Fibroblast of villous mesenchyme (primary cell): ENCODE results near the gene CPSF3. TPM values are rescaled to one million over a fixed set of nuclear protein-coding genes. Genes with fewer than 3 reads are reported as not detected.

ENCODE experiments used
- DNase-seq: peaks from one replicate; pipeline ENCODE4 v3.0.0-alpha.2; 2010; ENCODE audit warnings: low read depth
- H3K4me3 ChIP-seq: 2 replicates; pipeline ENCODE4 v1.5.1; 2011; ENCODE audit warnings: low read depth, mild to moderate bottlenecking, low read length
- total RNA-seq: library from RNA; depleted of rRNA; stranded (reverse); fragments of >200 nt; gene quantifications from 2 replicates; pipeline ENCODE4 v1.2.3, GENCODE V29; 2012
- TF ChIP-seq, protein P1 (sequence below): IDR thresholded peaks from 2 replicates; pipeline ENCODE4 v1.5.1; 2012; ENCODE audit warnings: low read depth, mild to moderate bottlenecking, low read length; ENCODE audit not compliant: insufficient read depth

Gene CPSF3
- total RNA-seq, 1 donor = 68.2 TPM

DNA sequence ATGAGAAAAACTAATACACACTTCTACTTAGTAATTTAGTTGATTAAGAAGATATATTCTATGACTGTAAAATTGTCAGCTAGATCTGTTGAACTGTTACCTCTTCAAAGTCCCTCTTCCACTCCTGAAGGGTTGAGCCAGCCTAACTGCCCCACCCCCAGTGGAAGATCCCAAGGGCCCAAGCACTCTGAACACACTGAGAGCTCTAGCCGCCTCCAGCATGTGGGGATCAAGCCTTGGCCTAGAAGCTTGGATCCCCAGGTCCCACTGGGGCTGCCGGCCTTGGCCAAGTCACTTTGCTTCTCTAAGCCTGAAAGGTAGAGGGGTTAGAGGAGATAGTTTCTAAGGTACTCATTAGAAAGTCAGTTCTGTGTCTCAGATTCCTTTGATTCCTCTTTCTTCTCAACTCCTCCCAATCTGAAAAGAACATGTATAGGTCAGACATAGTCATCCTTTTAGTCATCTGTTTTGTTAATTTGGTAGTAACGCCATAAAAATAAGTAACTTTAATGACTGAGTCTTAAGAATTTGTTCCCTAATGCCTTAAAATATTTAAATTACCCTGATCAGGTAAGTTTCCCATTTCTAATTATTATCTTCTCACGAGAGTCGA, 5.6 kb downstream of the CPSF3 start:
- H3K4me3 ChIP-seq = no peak overlapping the region
- TF ChIP-seq, protein P1, sequence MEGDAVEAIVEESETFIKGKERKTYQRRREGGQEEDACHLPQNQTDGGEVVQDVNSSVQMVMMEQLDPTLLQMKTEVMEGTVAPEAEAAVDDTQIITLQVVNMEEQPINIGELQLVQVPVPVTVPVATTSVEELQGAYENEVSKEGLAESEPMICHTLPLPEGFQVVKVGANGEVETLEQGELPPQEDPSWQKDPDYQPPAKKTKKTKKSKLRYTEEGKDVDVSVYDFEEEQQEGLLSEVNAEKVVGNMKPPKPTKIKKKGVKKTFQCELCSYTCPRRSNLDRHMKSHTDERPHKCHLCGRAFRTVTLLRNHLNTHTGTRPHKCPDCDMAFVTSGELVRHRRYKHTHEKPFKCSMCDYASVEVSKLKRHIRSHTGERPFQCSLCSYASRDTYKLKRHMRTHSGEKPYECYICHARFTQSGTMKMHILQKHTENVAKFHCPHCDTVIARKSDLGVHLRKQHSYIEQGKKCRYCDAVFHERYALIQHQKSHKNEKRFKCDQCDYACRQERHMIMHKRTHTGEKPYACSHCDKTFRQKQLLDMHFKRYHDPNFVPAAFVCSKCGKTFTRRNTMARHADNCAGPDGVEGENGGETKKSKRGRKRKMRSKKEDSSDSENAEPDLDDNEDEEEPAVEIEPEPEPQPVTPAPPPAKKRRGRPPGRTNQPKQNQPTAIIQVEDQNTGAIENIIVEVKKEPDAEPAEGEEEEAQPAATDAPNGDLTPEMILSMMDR = no peak
- DNase-seq = no peak

DNA sequence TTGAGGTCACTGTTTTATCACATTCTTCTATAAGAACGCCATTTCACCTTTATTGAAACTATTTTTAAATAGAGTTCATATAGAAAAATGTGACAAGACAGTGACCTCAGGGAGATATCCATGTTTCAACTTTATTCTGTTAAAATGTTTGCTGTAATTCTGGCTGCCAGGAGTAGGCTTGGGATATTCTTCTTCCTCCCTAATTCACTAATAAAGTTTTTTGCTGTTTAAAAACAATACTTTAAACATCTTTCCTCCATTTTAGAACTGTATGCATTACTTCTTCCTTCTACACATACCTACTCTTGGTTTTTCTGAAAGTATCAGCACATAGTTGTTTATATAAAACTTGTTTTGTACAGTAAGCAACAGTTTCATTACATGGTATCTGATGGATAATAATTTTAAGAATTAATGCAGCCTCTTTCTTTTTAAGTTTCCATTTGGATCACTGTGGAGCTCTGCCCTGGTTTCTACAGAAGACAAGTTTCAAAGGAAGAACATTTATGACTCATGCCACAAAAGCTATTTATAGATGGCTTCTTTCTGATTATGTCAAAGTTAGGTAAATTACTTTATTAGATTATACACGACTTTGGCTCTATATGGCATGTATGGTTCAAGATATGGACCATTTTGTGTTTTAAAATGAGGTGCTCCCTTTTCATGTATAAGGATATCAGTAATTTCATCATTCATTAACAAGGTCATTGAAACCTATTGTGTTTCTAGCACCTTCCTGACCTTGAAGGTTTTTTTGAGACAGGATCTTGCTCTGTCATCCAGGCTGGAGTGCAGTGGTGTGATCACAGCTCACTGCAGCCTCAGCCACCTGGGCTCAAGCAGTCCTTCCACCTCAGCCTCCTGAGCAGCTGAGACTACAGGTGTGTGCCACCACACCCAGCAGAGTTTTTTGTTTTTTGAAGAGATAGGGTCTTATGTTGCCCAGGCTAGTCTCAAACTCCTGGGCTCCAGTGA, 7.2 kb downstream of the CPSF3 start:
- no peak overlapping the region for H3K4me3 ChIP-seq
- TF ChIP-seq, protein P1 = no peak
- peak; percentile 37 for DNase-seq

DNA sequence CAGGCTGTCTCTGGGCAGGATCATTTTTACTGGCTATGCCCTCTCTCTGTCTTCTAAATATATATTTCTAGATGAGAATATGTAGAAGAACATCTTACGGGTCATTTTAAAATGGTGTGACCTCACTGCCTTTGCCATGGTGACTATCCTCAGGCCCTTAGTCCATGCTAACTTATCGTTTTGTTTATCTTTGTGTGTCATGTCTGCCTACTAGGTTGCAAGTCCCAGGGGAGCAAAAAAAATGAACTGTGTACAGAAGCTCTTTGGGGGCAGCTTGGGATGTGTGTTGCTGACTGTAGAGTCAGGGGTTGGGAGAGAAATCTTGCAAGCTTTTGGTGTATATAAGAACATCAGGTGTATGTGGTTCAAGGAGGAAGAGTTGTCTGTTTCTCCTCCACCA, 11.0 kb downstream of the CPSF3 start:
- DNase-seq = peak; percentile 16
- TF ChIP-seq, protein P1 = no peak
- H3K4me3 ChIP-seq = no peak overlapping the region

DNA sequence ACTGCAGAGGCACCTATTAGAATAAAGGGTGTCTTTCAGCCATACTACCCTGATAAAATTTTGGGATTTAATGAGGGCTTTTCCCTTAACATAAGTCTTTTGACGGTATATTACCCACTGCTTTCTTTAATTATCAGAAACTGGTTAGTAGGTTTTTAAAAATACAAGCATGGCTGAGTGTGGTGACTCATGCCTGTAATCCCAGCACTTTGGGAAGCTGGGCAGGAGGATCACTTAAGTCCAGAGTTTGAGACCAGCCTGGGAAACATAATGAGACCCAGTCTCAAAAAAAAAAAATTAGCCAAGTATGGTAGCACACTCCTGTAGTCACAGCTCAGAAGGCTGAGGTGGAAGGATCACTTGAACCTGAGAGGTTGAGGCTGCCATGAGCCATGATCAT, 16.1 kb downstream of the CPSF3 start:
- TF ChIP-seq, protein P1 = no peak
- peak; percentile 27 for DNase-seq
- no peak overlapping the region for H3K4me3 ChIP-seq

DNA sequence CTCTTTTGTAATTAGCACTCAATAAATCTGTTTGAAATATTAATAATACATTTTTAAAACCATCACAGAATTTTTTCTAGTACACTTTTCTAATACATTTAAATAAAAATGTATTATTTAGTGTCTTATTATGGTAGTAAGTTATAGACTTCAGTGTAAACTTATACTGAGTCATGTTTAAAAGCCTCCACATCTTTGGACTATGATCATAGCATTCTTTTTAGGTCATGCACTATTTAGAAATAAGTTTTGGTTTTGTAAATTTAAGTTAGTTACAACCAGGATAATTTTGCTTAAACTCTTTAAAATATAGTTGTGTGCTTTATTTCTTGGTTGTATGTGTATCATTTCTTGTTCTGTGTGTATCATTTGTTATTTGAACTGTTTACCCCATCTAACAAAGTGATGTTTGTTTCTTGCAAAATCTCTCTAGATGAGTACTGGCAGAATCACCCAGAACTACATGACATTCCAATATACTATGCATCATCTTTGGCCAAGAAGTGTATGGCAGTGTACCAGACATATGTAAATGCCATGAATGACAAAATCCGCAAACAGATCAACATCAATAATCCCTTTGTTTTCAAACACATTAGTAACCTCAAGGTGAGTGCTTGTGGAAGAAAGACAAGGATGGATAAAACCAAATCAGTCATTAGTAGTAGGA, 16.7 kb downstream of the CPSF3 start:
- DNase-seq = peak; percentile 54
- TF ChIP-seq, protein P1 = no peak
- no peak overlapping the region for H3K4me3 ChIP-seq

DNA sequence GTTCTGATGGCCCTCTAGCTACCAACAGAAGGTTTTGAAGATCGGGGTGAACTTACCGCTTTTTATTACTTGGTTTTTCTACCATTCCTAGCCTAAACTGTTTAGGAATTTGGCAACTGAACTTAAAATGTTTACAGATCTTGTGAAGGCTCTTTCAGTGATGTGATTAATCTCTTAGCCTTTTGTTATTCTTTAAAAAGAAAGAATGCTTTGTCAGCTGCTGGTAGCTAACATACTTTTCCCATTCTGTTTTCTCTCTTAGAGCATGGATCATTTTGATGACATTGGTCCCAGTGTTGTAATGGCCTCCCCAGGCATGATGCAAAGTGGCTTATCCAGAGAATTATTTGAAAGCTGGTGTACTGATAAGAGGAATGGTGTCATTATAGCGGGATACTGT, 18.1 kb downstream of the CPSF3 start:
- TF ChIP-seq, protein P1 = no peak
- no peak overlapping the region for H3K4me3 ChIP-seq
- peak; percentile 49 for DNase-seq
